Measurements from ENCODE around the gene ANO3.
A peak's percentile ranks its signal among the peaks of the same experiment; 100 is the strongest.
"Not testable (repeated sequence)": the region's sequence is repeated elsewhere in the genome, so short reads cannot be mapped to it uniquely, and the experiment has no call there.

ANO3 gene

DNA sequence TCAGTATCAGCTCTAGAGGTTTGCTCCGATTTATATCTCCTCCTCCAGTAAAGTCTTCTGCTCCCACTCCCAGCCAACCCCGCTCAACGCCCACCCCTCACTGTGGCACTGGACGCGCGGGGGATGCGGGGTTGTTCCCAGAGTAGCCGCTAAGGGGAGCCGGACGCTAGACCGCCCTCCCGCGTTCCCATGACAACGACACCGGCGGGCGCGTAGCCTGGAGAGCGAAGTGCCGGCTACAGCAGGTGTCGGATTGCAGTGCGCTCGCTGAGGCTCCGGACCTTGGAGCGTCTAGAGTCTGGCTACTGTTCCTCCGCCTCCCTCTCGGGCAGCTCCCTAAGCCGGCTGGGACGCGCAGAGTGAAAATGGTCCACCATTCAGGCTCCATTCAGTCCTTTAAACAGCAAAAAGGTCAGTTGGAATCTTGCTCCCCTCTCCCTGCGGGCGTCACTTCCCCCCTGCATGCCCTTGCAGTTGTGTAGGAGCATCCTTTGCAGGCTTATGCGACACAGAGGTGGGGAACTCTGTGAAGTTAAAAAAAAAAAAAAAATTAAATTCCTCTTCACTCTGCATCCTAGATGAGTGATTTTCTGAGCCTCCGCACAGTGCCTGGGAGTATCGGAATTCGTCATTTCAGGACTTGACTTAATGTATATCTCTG lies at the start of gene ANO3:
TSS of gene ANO3 (plus strand) at position 220 of the 661 bp plus-strand sequence. CDS start at position 366, 146 bp downstream.
- peak; percentile 31 to 36 for DNase-seq

DNA sequence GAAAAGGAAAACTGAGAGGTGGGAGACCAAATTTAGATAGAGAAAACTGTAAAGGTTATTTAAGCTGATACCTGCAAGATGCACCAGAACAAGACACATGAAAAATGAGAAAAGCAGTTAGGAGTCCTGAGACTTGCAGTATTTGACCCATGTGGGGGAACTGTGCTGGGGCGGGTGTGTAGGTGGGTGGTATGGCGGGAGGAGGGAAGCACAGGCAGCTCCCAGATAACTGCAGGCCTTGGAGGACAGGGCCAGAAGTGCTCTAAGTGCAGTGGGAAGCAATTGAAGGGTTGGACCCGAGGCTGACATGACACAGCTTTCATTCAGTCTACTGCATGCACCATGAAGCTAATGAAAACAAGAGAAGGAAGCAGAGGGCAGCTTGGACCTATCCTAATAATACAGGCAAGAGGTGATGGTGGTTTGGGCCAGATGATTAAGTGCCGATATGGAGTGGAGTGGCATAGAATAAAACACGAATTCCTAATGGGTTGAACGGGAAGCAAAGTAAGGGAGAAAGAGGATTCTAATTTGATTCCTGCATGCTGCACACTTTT lies 48.0 kb upstream of the ANO3 start:
- DNase-seq = no peak

DNA sequence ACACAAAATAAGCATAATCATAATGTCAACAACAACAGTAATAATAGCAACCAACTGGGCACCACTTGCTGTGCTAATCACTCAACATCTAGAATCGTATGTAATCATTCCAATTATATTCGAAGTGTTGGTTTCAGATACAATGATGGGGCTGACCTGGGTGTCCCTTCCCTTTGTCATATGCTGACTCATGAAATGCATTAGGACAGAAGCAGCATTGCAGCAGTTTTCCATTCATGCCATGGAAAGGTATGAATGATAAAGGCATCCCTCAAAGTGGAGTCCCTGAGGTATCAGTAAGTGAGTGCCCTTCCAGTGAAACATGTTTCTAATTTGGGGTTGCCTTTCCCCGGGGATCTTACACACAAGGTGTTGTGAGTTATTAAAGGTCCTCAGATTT lies 46.3 kb upstream of the ANO3 start:
- DNase-seq = no peak

DNA sequence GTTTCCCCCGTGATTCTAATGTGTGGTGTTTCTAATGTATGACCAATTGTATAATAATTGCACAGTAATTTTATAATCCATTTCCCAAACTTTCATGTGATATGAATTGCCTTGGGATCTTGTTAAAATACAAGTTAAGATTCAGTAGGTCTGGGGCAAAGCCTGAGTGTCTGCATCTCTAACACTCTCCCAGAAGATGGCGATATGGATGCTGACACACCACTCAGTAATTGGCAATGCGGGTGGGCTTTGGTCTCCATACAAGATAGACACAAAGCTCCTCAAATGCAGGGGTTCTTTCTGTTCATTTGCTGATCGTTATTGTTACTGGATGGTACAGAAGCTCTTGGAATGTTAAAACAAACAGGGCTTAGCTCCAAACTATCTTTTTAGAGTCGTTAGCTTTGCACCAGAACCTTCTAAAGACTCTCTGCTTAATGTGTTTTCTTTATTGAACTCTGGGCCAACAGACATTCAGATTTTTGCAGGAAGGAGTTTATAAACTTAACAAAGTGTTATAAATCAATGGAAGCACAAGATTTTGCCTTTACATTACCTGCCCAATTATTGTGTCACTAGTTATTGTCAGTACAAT lies 45.4 kb upstream of the ANO3 start:
- DNase-seq = peak; percentile 56 to 69

DNA sequence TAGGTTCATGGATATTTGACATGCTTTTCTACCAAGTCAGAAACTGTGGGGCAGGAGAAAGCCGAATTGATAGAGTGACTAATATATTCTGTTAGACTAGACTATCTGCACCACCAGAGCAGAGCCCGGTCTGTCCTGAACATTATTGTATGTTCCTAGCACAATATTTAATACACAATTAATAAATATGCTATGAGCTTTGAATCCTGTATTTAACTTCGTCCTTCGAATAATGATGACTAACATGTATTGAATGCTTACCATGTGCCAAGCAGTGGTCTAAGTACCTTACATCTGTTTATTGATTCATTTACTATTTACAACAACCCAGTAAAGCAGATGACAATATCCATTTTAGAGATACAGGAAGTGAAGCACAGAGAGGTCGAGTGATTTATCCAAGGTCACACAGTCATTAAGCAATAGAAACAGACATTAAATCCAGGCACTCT lies 44.8 kb upstream of the ANO3 start:
- no peak for DNase-seq

DNA sequence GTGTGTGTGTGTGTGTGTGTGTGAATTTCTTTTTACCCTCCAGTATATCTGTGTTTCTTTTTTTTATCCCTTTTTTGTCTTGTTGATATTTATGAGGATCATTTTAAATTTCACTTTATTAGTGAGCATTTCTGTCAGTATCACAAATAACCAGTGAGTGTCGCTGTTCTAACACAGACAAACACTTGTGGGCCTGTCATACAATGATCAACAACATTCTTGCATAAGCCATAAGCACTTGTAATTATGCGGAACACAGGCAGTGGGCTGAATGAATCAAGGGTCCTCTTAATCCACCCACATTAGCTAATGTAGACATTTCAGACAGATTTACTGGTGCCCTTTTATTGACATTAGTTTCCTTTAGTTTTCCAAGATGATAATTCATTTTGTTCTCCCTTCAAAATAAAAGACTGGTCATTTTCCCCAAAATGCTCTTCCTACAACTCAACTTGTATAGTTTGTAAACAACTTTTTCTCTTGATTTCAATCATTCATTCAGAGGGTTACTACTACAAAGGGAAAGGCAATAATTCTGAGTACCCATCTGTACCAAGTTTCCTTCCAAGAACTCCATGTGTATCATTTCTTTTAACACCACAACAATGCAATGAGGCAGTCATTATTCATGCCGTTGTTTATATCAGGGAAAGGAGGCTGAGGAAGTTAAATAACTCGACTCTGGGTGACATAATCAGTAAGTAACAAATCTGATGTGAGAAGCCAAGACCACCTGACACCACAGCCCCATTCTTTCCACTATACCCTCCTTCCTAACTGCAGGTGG lies 34.5 kb upstream of the ANO3 start:
- peak; percentile 58 to 67 for DNase-seq

DNA sequence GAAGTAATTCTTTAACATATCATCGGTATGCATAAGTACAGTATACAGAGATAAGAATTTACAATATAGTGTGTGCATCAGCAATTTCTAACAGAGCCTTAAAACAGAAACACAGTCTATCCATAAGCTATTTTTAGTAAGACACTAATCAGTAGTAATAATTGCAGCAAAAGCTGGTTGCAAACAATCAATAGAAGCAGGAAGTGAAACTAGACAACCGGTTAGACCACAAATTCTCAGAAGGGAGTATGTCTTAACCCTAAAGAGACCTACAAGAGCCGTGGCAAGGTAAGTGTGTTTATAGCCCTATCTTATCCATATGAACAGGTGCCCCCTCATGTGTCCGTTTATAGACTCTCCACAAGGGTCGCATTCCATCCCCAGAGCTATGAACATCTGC lies 15.6 kb upstream of the ANO3 start:
- DNase-seq = not testable (repeated sequence)

DNA sequence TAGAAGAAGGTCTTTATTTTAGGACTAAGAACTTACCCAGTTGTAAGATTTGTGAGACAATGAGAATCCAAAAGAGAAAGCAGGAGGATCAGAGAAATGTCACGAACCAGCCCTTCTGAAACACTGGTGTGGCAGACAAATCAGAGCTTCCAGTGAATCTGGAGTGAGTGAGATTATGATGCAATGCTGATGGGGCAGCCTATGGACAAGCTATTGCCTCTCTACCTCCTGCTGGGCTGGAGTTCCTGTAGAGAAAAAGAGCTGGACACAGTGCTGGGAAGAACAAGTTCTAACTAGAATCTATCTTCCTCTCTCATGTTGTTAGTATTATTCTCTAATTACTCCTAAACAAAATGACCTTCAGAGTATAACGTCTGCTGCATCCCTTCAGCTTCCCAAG lies 12.0 kb upstream of the ANO3 start:
- no peak for DNase-seq

DNA sequence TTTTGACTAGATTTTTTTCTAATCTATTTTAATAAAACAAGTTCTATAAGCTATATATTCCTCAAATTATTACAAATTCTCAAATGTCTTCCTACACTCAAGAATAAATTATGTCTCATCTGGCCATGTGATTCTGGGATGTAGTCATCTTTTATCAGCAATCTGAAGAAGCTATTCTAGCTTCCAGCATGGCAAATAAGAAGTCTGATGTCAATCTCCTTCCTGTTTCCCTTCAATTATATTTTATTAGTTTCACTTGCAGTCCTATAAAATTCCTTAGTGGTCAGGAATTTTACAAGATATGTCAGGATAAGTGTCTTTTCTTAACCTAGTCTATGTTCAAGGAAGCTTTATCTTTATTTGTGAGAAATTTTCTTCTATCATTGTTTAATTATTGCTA lies 10.4 kb upstream of the ANO3 start:
- DNase-seq = no peak

DNA sequence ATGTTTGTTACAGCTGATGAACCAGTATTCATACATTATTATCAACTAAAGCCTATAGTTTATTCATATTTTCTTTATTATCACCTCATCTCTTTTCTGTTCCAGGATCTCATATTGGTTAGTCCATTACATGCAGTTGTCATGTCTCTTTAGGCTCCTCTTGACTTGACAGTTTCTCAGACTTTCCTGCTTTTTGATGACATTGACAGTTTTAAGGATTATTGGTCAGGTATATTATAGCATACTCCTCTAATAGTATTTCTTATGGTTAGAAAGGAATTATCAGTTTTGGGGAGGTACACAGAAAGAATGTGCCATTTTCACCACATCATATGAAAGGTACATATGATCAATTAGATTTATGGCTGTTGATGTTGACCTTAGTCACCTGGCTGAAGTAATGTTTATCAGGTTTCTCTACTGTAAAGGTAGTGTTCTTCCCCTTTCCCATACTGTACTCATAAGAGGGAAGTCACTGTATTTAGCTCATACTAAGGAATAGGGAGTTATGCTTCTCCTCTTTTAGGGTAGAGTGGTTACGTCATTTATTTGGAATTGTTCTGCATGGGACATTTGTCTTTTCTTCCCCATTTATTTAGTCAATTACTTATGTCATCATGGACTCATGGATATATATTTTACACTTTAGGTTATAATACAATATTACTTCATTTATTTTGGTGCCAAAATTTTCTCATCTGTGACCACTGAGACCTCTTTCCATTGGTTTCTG lies 9.4 kb upstream of the ANO3 start:
- DNase-seq = no peak

DNA sequence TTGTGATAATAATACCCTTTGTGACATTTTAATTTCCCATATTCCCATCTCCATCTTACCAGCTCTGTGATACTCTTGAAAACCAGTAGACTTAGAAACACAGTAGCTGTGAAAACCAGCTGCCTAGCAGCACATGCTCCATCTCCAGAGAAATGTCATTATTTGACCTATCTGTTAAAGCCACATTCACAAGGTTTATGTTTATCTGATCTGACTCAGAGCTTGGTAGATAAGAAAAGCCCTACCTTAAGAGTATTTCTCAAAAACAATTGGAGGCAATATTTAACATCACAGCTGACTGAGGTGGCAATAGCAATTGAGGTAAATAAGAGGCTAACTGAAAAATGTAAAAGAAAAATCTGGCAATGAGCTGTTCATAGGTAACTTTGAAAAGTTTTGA lies 8.1 kb upstream of the ANO3 start:
- DNase-seq = no peak

DNA sequence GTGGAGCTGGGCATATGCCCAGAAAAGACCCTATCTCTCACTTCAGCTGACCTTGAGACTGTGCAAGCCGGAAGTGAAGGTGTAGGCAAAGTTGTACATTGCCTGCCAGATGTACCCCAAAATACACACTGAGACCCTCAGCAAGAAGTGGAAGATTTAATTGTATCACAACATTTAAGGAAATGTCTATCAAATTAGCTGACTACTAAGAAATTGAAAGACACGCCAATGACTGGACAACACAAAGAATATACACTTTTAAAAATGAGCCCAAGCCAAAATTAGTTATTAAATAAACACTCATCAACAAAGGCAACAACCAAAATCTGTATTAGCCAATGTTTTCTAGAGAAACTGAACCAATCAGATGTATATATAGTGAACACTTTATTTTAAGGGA lies 7.7 kb upstream of the ANO3 start:
- DNase-seq = no peak

DNA sequence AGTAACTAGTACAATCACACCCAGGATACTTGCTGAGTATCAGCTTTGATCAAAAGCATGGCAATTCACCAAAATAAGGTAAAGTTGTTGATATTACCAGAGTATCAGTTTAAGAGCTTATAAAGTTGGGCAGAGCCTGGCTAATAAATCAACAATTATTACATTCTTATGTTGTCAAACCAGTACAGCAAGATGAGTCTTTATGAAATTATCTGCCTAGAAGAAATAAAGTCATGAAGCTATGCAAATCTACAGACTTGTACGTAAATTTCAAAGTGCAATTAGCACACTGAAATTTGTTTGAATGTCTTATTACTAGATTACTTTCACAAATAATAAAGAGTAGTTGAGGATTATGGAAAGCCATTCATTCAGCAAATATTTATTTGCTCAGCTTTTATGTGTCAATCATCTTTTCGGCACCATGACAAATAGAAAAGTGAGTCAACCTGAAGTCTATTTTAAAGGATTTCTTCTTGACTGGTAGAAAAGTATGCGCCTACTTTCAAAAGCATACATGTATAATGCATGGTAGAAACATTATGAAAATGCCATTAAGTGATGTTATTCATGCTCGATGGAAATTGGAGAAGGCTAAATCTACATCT lies 5.0 kb upstream of the ANO3 start:
- DNase-seq = no peak

DNA sequence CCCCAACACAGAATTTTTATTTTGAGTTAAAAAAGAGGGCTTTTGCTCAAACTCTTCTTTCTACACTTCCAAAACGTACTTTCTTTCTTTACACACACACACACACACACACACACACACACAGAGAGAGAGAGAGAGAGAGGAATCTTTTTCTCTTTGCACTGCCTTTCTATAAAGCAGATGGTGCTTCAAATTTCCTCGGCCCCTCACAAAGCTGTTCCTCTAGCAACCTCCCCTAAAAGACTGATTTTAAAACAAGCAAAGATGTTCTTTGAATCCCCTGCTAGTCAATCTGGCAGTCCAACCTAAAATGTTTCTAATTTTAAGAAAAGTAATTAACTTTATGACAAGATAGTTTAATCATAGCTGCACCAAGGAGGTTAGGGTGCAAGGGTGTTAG lies 2.7 kb upstream of the ANO3 start:
- no peak for DNase-seq

DNA sequence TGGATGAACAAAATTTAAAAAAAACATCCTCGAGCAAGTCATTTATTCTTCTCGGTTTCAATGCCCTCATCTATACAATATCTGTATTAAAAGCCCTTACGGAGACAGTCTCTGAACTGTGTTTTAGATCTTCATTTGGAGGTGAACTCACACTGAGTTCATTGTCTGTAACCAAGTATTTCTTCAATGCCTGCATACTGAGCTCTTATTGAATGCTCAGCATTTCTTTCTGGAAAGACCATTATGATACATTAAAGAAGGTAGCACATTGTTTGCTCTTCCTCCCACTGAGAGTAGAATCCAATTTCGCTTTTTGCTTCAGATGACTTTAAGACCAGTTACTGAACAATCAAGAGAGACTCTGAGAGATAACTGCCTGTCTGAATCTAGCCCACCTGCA lies 1.7 kb upstream of the ANO3 start:
- no peak for DNase-seq

DNA sequence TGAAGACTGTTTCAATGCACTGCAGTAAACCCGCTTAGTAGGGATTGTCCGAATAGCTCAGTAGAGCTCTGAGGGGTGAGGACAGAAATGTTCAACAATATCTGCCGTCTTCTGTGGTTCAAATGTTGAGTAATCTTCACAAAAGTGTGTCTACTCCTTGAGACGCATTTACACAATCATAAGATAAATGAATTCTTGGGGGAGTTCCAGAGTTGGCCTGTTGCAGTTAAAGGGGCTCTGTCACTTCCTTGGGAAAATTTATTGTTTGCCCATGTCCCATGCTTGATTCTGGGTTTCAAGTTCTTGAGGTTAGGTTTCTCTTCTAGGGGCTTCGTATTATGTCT lies 614 bp downstream of the ANO3 start:
- DNase-seq = no peak

DNA sequence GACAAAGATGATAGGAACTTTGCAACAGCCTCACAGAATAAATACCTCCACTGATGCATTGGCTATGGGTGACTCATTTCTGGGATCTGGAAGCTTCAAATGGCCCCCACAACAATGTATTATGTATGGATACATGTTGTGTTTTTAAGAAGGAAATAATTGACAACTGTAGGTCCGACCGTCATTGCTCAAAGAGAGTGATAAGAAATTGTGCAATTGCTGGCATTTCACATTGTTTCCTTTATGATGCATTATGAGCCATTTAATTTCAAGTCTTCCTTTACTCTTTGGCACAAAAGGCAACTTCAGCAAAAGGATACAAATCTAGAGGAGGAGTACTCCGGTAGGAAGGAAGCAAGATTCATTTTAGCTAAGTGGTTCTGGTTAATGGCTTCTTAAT lies 2.0 kb downstream of the ANO3 start:
- no peak for DNase-seq

DNA sequence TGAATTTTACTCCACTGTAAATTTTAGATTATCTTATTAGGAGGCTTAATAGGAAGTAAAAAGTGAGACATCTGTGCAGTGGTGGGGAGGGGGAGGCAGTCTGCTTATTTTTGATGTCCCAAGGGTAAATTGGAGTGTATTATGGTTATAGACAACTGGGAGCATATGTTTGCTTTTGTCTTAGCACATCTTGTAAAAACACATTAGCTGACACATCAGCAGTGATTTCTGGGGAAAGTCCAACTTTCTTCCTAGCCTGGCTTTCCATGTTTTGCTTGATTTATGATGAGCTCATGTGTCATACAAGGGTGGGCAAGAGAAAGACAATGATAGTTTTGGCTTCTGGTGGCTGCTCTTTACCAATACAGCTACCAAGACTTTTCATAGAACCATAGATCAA lies 4.0 kb downstream of the ANO3 start:
- DNase-seq = no peak

DNA sequence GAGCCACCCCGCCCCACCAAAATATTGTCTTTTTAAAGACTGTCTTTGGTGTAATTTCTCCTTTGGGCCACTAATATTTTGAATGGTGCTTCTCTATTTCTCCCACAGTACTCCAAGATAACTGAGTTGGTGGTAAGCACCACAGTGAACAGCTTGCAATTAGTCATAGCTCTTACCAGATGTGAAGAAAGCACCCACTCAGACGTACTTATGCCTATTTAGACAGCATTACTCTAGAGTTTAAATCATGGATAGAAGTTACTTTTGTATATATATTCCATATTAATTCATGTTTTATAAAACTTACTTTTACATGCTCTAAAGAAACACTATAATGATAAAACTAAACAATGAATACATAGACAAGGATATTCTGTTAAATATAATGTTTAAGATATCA lies 12.7 kb downstream of the ANO3 start:
- no peak for DNase-seq

DNA sequence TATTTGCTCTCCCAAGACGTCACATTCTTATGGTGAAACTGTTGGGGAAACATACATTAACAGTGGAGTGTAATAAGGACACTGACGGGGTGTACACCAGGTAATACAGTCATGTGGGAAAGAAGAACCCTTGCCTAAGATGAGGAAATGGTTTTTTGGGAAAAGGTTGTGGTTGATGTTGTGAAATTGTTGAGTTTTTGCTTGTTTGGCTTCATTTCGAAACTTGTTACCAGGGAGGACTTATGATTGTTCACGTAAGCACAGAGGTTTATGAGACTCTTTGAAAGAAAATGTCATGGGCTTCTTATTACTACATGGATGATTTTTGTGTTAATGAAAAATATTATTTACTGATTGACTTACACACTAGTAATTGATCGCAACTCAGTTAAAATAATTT lies 16.8 kb downstream of the ANO3 start:
- no peak for DNase-seq

DNA sequence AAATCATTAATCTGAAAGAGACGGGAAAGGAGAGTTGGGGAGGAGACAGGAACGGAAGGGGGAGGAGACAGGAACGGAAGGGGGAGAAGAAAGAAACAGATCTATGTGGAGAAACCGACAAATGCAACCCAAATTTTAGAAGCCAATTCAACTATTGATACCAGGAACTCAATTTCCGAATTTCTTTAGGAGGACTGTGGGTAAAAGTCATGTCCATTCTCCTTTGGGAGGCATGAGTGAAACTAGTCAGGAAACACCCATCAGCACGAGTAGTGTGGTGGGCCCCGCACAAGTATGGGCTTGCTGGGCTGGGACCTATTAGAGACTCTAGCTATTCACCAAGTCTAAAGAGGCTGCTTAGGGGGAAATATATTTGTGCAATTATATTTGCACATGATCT lies 18.1 kb downstream of the ANO3 start:
- DNase-seq = no peak

DNA sequence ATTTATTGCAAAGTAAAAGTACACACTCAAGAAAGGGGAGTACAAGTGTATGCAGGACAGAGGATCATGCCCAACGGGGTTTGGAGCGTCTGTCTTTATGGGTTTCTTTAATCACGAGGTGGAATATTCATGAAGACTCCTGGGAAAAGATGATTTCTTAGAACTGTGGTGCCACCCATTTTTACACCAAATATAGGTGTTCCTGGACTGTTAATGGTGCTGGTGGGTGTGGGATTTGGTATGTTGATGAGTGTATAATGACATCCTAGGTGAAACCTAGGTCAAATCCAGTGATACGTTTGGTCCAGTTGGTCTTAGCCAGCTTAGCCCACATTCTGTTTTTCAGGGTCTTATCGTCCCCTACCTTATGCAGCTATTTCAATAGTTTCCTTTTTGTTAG lies 21.1 kb downstream of the ANO3 start:
- no peak for DNase-seq

DNA sequence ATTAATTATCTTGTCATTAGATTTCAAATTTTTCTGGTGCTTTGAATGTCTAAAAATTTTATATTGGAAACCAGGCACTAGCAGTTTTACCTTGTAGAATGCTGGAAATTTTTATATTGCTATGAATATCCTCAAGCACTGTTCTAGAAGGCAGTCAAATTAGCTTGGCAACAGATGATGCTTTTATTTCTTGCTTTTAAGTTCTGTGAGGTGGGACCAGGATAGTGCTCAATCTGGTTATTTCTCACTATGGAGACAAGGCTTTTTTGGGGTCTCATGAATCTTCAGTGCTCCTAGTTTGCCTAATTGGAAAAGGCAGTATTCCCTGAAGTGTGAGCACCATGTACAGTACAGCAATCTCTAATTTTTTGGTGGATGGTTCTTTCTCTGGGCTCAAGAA lies 27.1 kb downstream of the ANO3 start:
- no peak for DNase-seq

Measured in Kasumi-1 (cell line).